Epithelial cell of proximal tubule (primary cell): Measurements from ENCODE around the gene SLN. TPM values are rescaled to one million over a fixed set of nuclear protein-coding genes. Genes with fewer than 3 reads are reported as not detected.

ENCODE experiments used
- DNase-seq: peaks from one replicate; pipeline ENCODE4 v3.0.0-alpha.2; 2011; ENCODE audit warnings: low read depth
- H3K4me3 ChIP-seq: 2 replicates; pipeline ENCODE4 v1.5.1; 2011; ENCODE audit warnings: low read depth, mild to moderate bottlenecking, low read length
- CTCF ChIP-seq: conservative IDR thresholded peaks from 2 replicates; pipeline ENCODE4 v1.5.1; 2012; ENCODE audit warnings: low read depth, mild to moderate bottlenecking, low read length
- total RNA-seq: library from RNA; depleted of rRNA; stranded (reverse); fragments of >200 nt; gene quantifications from 2 replicates; pipeline ENCODE4 v1.2.3, GENCODE V29; 2015

SLN gene
- total RNA-seq, 1 donor from 2014 or later: 3.2 TPM

DNA sequence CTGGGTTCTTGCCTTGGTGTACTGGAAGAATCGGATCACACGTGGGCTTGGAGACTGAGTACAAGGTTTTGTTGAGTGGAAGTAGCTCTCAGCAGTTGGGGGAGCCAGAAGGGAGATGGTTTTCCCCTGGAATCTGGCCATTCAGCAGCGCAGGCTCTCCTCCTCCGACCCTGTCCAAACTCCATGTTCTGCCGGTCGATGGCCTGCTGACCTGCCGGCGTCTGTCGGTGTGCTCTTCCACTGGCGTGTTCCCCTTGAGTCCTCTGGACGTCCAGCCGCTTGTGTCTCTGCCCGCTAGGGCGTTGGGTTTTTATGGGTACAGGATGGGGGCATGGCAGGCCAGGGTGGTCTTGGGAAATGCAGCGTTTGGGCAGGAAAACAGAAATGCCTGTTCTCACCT is 38.5 kb upstream of the SLN start:
- H3K4me3 ChIP-seq: no peak overlapping the region
- no peak for TF ChIP-seq CTCF
- DNase-seq: no peak

DNA sequence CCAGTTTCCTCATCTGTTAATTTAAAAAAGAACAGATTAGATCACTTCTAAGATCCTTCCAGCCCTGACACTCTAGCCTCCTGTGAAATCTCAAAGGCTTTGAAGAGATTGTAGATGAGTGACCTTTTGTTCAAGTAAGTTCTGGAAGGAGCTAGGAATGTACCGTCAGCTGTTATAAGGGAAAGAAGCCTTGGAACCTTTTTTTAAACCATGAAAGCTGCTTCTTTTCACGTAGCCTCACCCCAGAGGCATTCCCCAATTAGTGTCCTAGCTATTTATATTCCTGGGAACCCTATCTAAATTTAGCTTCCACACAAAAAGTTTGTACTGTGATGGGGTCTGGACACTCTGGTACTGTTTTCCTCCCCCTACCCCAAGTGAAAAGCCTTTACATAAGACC is 35.8 kb upstream of the SLN start:
- no peak for DNase-seq
- TF ChIP-seq CTCF: no peak
- no peak overlapping the region for H3K4me3 ChIP-seq

DNA sequence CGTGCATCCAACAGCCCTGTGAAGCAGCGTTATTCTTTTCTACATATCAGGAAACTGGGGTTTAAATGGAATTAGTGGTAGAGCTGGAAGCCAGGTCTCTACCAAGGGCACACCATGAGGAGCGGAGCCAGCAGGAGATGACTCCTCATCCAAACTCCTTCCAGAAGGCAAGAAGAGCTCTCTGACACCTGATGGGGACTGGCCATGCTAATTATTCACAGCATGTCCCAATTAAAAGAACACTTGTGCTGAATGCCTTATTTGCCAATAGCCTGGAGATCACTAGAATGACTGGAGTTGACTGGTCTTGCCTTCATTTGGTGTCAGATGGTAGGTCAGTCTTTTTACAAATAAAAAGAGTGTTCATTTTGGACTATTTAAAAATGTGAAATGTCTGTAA is 32.9 kb upstream of the SLN start:
- no peak for TF ChIP-seq CTCF
- no peak for DNase-seq
- H3K4me3 ChIP-seq: no peak overlapping the region

DNA sequence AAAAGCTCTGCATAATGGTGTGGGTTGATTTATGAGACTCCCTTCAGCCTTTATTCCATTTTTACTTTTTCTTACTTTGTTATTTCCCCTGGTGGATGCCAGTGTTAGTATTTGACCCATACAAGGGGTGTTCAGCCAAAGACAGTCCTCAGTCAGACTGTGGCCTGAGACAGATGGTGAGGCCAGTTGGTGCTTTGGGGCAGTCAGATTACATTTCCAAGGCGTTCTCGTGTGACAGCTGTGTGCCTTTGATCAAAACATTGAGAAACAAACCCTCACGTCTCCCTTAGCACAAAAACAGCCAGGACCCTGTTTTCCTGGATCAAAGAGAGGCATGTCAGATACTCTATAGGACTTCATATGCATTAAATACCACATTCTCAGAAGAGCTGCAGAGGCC is 31.3 kb upstream of the SLN start:
- H3K4me3 ChIP-seq: no peak overlapping the region
- no peak for DNase-seq
- no peak for TF ChIP-seq CTCF

- TF ChIP-seq CTCF: peak; percentile 79
- no peak for DNase-seq
- no peak overlapping the region for H3K4me3 ChIP-seq
Measured at GRCh38 chr11:107741044-107741823, 29.4 kb upstream of the SLN start.

GRCh38 chr11:107740271-107740670 is 28.4 kb upstream of the SLN start:
- no peak for DNase-seq
- no peak overlapping the region for H3K4me3 ChIP-seq
- TF ChIP-seq CTCF: no peak

GRCh38 chr11:107736546-107736945 is 24.7 kb upstream of the SLN start:
- TF ChIP-seq CTCF: no peak
- no peak for DNase-seq

More at GRCh38 chr11:107736546-107736945, 24.7 kb upstream of the SLN start:
- no peak overlapping the region for H3K4me3 ChIP-seq
